Right ventricle myocardium superior (tissue), 1 donor: ENCODE data around the gene NKRF. TPM values are rescaled to one million over a fixed set of nuclear protein-coding genes. Genes with fewer than 3 reads are reported as not detected.
A peak's percentile ranks its signal among the peaks of the same experiment; 100 is the strongest.

ENCODE experiments used
- ATAC-seq: fragments of 200-7000 bp; cut with Tn5 transposase; one replicate; pipeline ENCODE4 v1.9.1; 2020; ENCODE audit warnings: mild to moderate bottlenecking; ENCODE audit not compliant: poor library complexity
- DNase-seq: peaks from one replicate; pipeline ENCODE4 v3.0.0-alpha.2; 2020
- intact Hi-C: fragments of 100-400 bp; cut with DNase I; formaldehyde crosslinking; loops from one replicate; pipeline ENCODE4 v1.11.2; 2022
- total RNA-seq: library from RNA; stranded (reverse); fragmentation: NEBNext Ultra II Directional; extraction: Animal tissue kit (Norgen Biotek cat#: 25700); gene quantifications from one replicate; pipeline ENCODE4 v1.2.1, GENCODE V29; 2021
- donor health status: DM: no; HTN: yes; CAD: no; lungs with severe emphysema.

The NKRF gene
- total RNA-seq, 1 donor from 2014 or later: 4.6 TPM

DNA sequence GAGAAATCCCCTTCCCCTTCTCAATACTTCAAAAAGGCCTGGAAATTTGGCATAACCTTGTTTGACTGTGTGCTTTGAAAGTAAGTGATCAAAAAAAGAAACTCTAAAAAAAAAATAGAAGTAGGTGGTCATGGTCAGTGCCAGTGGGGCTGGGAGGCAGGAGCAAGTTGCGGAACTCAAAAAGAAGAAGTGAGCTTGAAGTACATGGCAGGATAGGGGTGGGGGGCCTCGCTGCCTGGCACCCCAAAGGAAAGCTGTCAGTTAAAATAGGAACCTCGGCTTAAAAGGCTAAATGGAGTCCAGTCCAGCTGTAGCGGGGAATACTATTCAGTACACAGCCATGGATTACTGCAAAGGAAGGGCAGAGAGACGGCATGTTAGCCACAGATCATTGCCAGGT is 12.2 kb upstream of the NKRF start:
- intact Hi-C loops: loop anchor here (10.0 kb wide), 1 partner anchor 116 kb away; no protein-coding TSS in a partner anchor
- ATAC-seq: peak; percentile 52
- DNase-seq: peak; percentile 48

DNA sequence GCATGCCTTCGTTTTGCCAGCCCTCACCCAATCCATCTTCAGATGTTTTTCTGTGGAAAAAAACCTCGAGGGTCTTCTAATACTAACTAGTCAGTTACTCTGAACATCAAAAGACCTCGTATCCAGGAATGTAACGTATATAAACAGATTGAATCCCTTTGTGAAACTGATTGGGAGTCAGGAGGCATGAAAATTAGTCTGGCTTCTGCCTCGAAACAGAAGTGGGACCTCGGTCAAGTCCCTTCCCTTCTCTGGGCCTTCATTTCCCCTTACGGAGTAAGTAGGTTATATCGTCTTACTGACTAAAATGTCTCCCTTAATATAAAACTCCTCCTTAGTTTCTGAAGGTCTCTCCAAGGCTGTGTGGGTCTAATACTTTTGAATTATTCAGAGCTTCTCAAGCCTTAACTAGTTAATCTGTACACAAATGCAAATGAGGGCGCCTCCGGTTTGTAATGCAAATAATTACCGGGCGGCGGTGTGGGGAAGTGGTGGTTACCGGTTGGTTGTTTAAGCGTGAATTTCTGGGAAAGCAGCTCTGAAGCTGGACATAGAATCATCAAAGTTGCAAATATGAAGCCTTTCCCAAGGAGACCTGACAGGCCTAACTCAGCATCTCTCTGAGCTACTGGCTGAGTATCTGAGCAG is 11.4 kb upstream of the NKRF start:
- intact Hi-C loops: loop anchor here (10.0 kb wide), 1 partner anchor 117 kb away; no protein-coding TSS in a partner anchor

DNA sequence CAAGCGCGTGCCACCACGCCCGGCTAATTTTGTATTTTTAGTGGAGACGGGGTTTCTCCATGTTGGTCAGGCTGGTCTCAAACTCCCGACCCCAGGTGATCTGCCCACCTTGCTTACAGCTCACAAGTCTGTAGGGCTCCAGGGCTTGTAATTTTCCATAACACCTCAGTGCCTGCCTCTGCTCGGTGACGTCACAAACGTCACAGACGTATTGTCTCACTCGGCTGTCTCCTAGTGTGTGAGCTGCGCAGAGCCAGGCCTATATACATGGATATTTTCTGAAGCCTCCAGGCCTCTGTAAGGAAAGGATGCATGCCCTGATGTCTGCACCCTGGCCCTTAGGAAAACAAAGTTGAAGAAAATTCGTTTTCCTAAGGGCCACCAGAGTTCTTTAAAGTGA is 8.6 kb upstream of the NKRF start:
- intact Hi-C loops: loop anchor here (10.0 kb wide), 1 partner anchor 120 kb away; no protein-coding TSS in a partner anchor
- no peak for ATAC-seq
- no peak for DNase-seq

More for the DNA sequence above, 11.4 kb upstream of the NKRF start:
- ATAC-seq (no peak), DNase-seq (no peak)

DNA sequence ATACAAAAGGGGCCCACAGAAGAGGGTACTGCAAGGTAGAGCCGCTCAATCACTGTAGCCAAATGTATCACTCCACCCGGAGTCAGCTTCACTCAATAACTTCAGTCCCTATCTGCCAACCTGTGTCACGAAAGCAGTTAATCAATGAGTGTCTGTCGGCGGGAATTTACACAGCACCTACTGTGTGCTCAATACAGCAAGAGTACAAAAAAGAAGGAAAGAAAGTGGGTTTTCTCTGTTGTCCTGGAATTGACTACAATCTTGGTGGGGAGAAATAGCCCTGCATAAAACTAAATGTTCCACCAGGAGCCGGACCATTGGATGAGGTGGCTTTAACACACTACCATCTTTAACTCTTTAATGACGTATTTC is 780 bp upstream of the NKRF start:
- DNase-seq: no peak
- intact Hi-C loops: no loop called here
- no peak for ATAC-seq

DNA sequence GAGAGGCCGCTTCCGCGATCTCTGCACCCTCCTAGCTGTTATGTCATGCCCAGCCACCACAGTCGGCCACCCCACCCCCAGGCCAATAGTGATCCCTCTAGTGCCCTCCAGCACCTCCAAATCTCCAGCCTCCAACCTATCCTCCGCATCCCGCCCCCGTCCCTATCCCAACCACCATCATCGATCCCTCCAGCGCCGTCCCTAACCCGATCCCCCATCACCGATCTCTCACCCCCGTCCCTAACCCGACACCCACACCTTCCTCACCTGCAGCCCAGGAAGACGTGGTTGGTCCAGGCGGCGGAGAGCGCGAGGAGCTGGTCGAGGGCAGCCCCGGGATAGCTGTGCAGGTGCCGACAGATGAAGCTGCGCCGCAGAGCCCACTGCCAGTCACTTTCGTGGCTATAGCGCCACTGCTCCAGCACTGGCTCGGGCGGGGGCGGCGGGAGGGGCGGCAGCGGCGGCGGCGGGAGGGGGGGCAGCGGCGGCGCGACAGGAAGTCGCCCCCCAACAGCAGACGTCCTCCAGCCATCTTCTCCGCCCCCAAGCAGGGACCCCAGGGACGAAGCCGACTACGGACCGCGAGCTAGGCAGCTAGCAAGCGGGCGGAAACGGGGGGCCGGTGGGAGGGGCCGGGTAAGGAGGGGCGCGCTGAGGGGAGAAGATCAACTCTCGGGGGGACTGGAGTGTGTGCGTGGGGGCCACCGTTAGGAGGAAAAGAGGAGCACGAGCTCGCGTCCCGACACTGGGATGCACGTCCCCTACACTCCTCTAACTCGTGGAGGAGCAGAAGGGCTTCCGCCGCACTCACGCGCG is 552 bp downstream of the NKRF start:
- DNase-seq (peak; percentile 54), ATAC-seq (peak; percentile 77)
- intact Hi-C loops: no loop called here

DNA sequence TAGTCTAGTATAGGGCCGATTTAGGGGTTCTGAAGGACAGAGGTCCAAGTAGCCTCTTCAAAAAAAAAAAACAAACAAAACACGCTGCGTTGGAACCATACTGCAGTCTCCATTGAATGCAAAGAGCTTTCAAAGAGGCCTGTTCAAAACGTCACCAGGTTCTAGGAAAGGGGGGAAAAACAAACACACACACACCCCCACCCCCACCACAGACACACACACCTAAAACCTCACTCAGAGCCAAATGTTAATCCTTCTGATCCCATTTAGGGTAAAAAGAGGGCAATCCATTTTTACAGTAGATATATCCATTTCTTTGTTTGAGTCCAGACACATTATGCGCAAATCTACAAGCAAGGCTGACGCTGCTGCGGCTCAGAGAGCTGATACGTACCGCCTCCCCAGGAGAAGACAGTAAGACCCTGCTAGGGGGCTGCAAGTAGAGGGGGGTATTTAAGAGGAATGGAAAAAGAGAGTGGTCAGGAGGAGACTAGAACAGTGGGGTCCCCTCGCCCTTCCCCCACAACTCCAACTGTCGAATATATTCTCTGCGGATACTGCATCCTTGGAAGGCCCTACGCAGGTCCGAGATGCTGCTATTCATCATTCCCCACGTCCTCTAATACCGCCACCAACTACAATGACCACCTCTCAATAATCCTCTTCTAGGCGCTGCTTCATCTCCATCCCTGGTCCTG is 1.3 kb downstream of the NKRF start:
- no peak for ATAC-seq
- no peak for DNase-seq
- intact Hi-C loops: no loop called here

DNA sequence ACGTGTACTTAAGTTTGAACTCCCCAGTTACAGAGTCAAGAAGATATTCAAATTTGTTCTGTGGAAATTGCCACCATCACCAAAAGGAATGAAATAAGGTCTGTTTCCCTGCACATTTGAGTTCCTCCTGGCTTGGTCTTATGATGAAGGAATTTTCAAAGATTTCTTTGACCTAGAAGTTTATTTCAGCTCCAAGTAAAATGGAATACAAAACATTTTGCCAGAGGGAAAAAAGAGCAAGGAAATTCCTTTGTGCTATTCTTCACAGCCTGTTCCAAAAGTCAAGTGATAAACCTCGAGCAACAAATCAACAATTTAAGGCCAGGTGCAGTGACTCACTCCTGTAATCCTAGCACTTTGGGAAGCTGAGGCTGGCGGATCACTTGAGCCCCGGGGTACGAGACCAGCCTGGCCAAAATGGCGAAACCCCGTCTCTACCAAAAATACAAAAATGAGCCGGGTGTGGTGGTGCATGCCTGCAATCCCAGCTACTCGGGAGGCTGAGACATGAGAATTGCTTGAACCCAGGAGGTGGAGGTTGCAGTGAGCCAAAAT is 3.4 kb downstream of the NKRF start:
- DNase-seq: no peak
- intact Hi-C loops: no loop called here
- no peak for ATAC-seq

DNA sequence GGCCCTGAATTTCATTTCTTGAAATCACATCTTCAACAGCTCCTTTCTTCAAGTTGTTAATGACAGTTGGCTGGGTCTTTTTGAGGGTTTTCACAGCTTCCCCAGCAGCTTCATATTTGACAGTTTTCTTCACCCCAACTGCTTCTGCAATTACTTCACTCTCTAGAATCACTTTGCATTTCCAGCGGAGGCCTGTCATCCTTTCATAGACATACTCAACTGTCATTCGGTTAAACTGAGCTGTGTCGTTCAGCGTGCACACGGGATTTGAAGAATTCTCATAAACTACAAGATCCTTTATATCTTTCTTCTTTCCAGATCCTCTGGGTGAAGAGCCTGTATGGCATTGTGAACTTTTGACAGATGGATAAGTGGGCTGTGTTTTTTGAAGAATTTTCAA is 16.4 kb downstream of the NKRF start:
- intact Hi-C loops: no loop called here
- ATAC-seq (no peak), DNase-seq (no peak)

DNA sequence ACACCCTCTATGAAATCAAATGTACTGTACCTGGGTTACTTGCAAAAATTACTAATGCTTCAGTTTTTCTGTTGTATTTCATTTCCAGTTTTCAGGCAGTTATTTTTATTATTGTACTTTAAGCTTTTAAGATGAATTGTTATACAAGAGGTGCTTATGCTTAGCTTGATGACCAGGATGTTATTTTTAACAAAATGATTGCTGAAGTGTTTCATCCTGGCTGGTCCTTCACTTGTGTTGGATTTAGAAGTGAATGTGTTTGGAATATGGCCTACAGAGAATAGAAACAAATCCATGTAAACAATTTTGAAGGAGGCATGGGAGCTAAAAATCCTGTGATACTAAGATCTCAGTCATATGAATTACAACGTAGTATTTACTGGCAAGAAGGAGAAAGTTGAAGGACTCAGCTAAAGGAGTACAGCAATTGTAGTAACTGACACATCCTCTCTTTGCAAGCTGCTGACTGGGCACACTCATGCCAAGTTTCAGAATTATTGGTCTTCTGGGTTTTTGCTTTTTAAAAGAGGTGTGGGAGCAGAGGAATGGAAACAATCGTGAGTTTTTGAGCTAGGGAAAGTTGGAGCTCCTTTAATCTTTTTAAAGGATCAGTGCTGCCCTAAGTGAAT is 22.7 kb downstream of the NKRF start:
- DNase-seq: no peak
- peak; percentile 82 for ATAC-seq
- intact Hi-C loops: no loop called here

DNA sequence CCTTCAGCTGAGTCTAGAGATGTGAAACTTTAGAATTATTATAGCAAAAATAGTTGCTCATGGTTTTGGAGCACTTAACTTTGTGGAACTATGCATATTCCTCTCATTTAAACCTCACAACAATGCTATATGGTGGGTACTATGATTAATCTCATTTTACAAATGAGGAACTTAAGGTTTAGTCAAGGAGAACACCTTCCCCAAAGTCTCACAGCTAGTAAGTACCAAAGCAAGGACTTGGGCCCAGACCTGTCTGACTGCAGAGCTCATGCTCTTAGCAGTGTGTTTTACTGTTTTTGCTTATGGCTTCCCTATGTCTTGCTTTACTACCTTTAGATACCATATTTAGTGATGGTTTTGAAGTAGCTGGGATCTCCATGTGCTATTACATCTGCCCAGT is 26.8 kb downstream of the NKRF start:
- ATAC-seq (no peak), DNase-seq (no peak)
- intact Hi-C loops: no loop called here

DNA sequence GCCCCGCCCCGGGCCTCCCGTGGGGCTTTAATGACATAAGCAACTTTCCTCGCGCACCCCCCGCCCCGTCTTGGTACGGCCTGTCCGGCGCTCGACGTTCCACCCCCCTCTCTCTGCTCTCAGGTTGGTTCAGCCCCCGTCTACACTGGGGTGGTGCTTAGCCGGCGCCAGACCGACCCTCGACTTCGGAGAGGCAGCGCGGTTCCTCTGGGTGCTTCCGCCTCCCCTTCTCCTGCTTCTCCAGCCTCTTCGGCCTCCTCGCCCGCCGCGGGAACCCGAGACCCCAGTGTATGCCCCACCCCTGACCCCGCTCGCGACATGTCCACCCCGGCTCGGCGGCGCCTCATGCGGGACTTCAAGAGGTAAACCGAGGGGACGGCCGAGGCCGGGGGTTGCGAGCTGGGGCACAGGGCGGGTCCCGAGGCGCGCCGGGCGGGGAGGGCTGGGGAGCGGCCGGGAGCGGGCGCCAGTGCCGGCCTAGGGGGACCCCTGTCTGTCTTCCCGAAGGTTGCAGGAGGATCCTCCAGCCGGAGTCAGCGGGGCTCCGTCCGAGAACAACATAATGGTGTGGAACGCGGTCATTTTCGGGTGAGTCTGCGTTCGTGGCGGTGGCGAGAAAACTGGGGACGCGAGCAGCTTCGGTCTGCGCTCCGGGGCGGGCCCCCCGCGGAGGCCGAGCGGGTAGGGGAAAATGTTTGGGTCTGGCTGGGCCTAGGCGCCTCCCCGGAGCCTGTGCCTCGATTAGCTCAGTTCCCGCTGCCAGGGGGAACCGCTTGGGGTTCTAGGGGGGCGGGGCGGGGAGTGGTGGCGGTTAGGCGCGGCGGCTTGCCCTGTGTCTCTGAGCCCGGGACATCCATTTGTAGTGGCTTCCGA is 31.6 kb downstream of the NKRF start, which contains the start of gene UBE2A:
Gene UBE2A (plus strand): TSS at position 170 of the 873 bp plus-strand sequence. CDS start 149 bp downstream, at position 319.
- intact Hi-C loops: no loop called here
- DNase-seq (peak; percentile 95), ATAC-seq (peak; percentile 93)

DNA sequence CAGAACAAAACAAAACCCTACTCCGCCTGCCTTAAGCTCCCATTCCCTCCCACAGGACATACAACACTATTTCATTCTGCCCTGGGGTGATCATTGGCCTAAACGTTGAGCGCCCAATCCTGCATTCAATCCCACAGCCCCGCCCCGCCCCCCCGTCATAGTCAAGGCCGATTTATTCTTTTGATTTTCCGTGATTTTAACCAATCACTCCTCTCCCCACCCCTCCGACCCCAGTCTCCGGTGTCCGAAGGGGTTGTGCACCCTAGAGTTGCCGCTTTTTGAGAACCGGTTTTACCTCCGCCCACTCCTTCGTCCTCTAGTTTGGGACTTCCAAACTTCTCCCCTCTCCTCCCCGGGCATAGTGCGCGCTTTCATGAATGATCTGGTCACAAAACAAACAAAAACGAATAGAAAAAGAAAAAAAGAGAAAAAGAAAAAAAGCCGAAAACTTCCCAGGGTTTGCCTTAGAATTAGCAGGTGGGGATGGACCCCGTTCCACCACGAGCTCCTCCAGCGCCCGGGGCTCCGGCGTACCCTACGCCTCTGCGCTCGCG is 32.3 kb downstream of the NKRF start:
- DNase-seq (peak; percentile 39), ATAC-seq (peak; percentile 50)
- intact Hi-C loops: no loop called here

DNA sequence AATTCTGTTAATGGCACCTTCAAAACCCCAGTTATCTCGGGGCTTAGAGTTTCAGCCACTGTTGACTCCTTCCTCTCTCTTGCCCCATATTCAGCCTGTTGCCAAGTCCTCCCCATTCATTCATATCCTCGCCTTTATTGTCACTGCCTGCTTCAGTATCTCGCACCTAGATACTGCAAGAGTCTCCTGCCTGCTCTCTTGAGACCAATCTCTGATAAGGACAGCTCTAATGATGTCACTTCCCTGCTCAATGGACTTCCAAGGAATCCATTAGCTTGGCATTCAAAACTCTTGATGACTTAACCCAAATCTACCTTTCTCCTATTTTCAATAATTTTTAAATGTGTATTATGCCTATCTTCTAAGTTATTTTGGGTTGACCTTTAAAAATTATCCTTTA is 33.0 kb downstream of the NKRF start:
- DNase-seq: no peak
- no peak for ATAC-seq
- intact Hi-C loops: no loop called here

DNA sequence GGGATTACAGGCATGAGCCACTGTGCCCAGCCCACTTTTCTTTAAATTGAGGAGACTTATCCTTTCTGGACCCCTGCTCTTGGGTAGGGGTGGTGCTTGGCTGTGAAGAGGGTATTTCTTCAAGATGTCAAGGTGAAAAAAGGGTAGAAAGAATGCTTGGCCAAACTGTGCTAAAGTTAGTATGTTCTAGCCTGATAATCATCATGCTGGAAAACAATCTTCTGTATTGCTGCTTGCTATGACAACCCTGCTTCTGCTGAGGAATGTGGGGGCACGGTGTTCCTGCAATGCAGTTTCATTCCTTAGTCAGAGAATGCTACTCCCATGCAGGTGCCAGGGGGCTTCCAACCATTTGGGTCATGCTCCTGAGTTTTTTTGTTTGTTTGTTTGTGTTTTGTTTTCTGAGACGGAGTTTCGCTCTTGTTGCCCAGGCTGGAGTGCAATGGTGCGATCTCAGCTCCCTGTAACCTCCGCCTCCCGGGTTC is 35.8 kb downstream of the NKRF start:
- ATAC-seq (no peak), DNase-seq (no peak)
- intact Hi-C loops: no loop called here

DNA sequence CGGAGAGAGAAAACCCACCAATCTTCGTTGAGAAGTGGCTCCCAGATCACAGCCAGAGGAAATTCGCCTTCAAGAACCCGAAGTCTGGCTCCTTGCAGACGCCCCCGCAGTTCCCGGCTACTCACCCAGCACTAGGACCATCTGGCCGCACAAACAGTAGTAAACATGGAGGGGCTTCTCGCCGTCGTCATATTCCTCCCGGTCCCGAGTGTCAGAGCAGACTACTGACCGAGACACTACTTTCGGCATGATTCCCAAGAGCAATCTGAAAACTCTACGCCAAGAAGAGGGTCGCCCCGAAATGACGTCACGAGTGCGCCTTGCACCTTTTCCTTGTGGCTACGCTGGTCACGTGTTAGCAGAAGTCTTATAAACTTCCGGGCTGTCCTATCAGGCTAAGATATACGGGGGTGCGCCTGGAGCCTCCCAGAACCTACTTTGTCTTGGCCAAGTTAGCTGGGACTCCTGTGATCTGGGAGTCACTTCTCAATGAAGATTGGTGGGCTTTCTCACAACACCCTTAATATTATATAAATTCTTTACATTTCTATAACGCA is 41.0 kb downstream of the NKRF start, which contains the start of gene STEEP1:
Gene STEEP1 (minus strand): TSS at position 303 of the 557 bp plus-strand sequence. CDS start 54 bp downstream, at position 249.
- DNase-seq: peak; percentile 93
- intact Hi-C loops: no loop called here
- ATAC-seq: peak; percentile 99

DNA sequence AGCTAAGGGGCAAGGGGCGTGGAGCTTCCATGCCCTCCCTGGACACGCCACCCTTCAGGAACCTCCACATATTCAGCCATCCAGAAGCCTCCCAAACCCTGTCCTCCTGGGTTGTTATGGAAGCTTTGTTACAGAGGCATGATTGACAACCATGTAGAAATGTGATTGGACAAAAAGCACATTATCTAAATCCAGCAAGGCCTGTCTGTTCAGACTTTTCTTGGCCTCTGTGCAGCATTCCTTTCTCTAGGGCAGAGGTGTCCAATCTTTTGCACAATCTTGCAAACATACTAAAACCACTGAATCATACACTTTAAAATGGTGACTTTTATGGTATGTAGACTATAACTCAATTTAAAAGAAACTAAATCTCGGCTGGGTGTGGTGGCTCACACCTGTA is 53.7 kb downstream of the NKRF start:
- no peak for DNase-seq
- intact Hi-C loops: no loop called here
- no peak for ATAC-seq
